ENCODE data around the gene HPSE. TPM values are rescaled to one million over a fixed set of nuclear protein-coding genes. Genes with fewer than 3 reads are reported as not detected.
A peak's percentile ranks its signal among the peaks of the same experiment; 100 is the strongest.
"Not testable (repeated sequence)": the region's sequence is repeated elsewhere in the genome, so short reads cannot be mapped to it uniquely, and the experiment has no call there.

Gene HPSE
- total RNA-seq, 1 donor from 2014 or later = 17.7 TPM

GRCh38 chr4:83358410-83358809 lies 23.8 kb upstream of the HPSE start:
- intact Hi-C loops (cut with micrococcal nuclease) = loop anchor here (5.0 kb wide), 1 partner anchor 926 kb away; the partner anchor contains the start of genes ENOPH1 and HNRNPDL
- H3K4me3 Mint-ChIP-seq = no peak overlapping the region
- H3K9me3 Mint-ChIP-seq = peaks cover 9% of the 10 kb centered on the region
- H3K27ac Mint-ChIP-seq = no peak overlapping the region
- H3K36me3 Mint-ChIP-seq (ENCODE audit: low read depth) = peaks cover 4% of the 10 kb centered on the region
- H3K4me1 Mint-ChIP-seq = peaks cover 19% of the 10 kb centered on the region
- peaks cover 2% of the 10 kb centered on the region for H3K27me3 Mint-ChIP-seq
- no peak for DNase-seq

GRCh38 chr4:83356899-83357661 lies 22.4 kb upstream of the HPSE start:
- Mint-ChIP-seq H3K9me3 (peaks cover 11% of the 10 kb centered on the region), H3K27me3 (no peaks in the 10 kb centered on the region), H3K36me3 (ENCODE audit: low read depth) (peaks cover 4% of the 10 kb centered on the region), H3K27ac (peak overlapping the region; percentile 96), H3K4me3 (peak overlapping the region; percentile 22), H3K4me1 (peaks cover 15% of the 10 kb centered on the region)
- intact Hi-C loops (cut with micrococcal nuclease) = loop anchor here (1.0 to 5.0 kb wide), 11 partner anchors 16 to 925 kb away; partner anchors contain the start of genes COQ2, ENOPH1, HELQ and HNRNPDL
- no peak for DNase-seq

- intact Hi-C loops (cut with micrococcal nuclease) = no loop called here
- peaks cover 19% of the 10 kb centered on the region for H3K9me3 Mint-ChIP-seq
- no peak for DNase-seq
- H3K27ac Mint-ChIP-seq = no peak overlapping the region
- H3K36me3 Mint-ChIP-seq (ENCODE audit: low read depth) = peaks cover 12% of the 10 kb centered on the region
- no peak overlapping the region for H3K4me3 Mint-ChIP-seq
- no peaks in the 10 kb centered on the region for H3K27me3 Mint-ChIP-seq
- H3K4me1 Mint-ChIP-seq = peaks cover 28% of the 10 kb centered on the region
These were observed 18.9 kb upstream of the HPSE start for GRCh38 chr4:83353516-83353915.

GRCh38 chr4:83348074-83348473 lies 13.4 kb upstream of the HPSE start:
- peaks cover 16% of the 10 kb centered on the region for H3K36me3 Mint-ChIP-seq (ENCODE audit: low read depth)
- H3K4me3 Mint-ChIP-seq = no peak overlapping the region
- H3K4me1 Mint-ChIP-seq = peaks cover 13% of the 10 kb centered on the region
- no peak for DNase-seq
- peaks cover 36% of the 10 kb centered on the region for H3K9me3 Mint-ChIP-seq
- H3K27ac Mint-ChIP-seq = no peak overlapping the region
- H3K27me3 Mint-ChIP-seq = peaks cover 10% of the 10 kb centered on the region
- intact Hi-C loops (cut with micrococcal nuclease) = no loop called here

- H3K36me3 Mint-ChIP-seq (ENCODE audit: low read depth) = peaks cover 6% of the 10 kb centered on the region
- H3K9me3 Mint-ChIP-seq = peaks cover 29% of the 10 kb centered on the region
- DNase-seq = no peak
These were observed 7.8 kb upstream of the HPSE start for GRCh38 chr4:83342476-83342875.

GRCh38 chr4:83340692-83341343 lies 6.2 kb upstream of the HPSE start:
- peak; percentile 87 for DNase-seq
- Mint-ChIP-seq H3K4me3 (peak overlapping the region; percentile 50), H3K27me3 (peaks cover 26% of the 10 kb centered on the region), H3K36me3 (ENCODE audit: low read depth) (peaks cover 3% of the 10 kb centered on the region), H3K27ac (peak overlapping the region; percentile 93), H3K9me3 (peaks cover 21% of the 10 kb centered on the region), H3K4me1 (peaks cover 25% of the 10 kb centered on the region)
- intact Hi-C loops (cut with micrococcal nuclease) = loop anchor here (1.0 to 5.0 kb wide), 5 partner anchors 9 to 229 kb away; partner anchors contain the start of genes COQ2 and PLAC8

More at GRCh38 chr4:83342476-83342875, 7.8 kb upstream of the HPSE start:
- peaks cover 24% of the 10 kb centered on the region for H3K4me1 Mint-ChIP-seq
- peaks cover 16% of the 10 kb centered on the region for H3K27me3 Mint-ChIP-seq
- intact Hi-C loops (cut with micrococcal nuclease) = loop anchor here (5.0 kb wide), 2 partner anchors 125 to 230 kb away; partner anchors contain the start of gene PLAC8
- peak overlapping the region; percentile 65 for H3K27ac Mint-ChIP-seq
- no peak overlapping the region for H3K4me3 Mint-ChIP-seq

GRCh38 chr4:83339573-83339972 lies 4.9 kb upstream of the HPSE start:
- Mint-ChIP-seq H3K4me3 (no peak overlapping the region), H3K27ac (peak overlapping the region; percentile 12), H3K27me3 (peaks cover 32% of the 10 kb centered on the region), H3K9me3 (peaks cover 20% of the 10 kb centered on the region), H3K36me3 (ENCODE audit: low read depth) (peaks cover 3% of the 10 kb centered on the region), H3K4me1 (peaks cover 37% of the 10 kb centered on the region)
- intact Hi-C loops (cut with micrococcal nuclease) = no loop called here
- no peak for DNase-seq

- Mint-ChIP-seq H3K27ac (peak overlapping the region; percentile 62), H3K9me3 (peaks cover 9% of the 10 kb centered on the region), H3K4me1 (peaks cover 35% of the 10 kb centered on the region), H3K4me3 (peak overlapping the region; percentile 88), H3K27me3 (peaks cover 22% of the 10 kb centered on the region), H3K36me3 (ENCODE audit: low read depth) (peaks cover 11% of the 10 kb centered on the region)
- DNase-seq = no peak
- intact Hi-C loops (cut with micrococcal nuclease) = no loop called here
These were observed 1.1 kb upstream of the HPSE start for GRCh38 chr4:83335701-83336100.

GRCh38 chr4:83331956-83332355 lies 2.7 kb downstream of the HPSE start:
- Mint-ChIP-seq H3K27me3 (peaks cover 14% of the 10 kb centered on the region), H3K36me3 (ENCODE audit: low read depth) (peaks cover 14% of the 10 kb centered on the region), H3K9me3 (no peaks in the 10 kb centered on the region), H3K27ac (no peak overlapping the region), H3K4me1 (peaks cover 31% of the 10 kb centered on the region), H3K4me3 (no peak overlapping the region)
- intact Hi-C loops (cut with micrococcal nuclease) = no loop called here
- no peak for DNase-seq

- intact Hi-C loops (cut with micrococcal nuclease) = no loop called here
- peaks cover 18% of the 10 kb centered on the region for H3K4me1 Mint-ChIP-seq
- no peak overlapping the region for H3K27ac Mint-ChIP-seq
- H3K36me3 Mint-ChIP-seq (ENCODE audit: low read depth) = peaks cover 20% of the 10 kb centered on the region
- DNase-seq = no peak
- no peak overlapping the region for H3K4me3 Mint-ChIP-seq
- H3K9me3 Mint-ChIP-seq = no peaks in the 10 kb centered on the region
- no peaks in the 10 kb centered on the region for H3K27me3 Mint-ChIP-seq
These were observed 5.0 kb downstream of the HPSE start for GRCh38 chr4:83329521-83330110.

- Mint-ChIP-seq H3K4me1 (peaks cover 10% of the 10 kb centered on the region), H3K36me3 (ENCODE audit: low read depth) (peaks cover 20% of the 10 kb centered on the region), H3K27me3 (no peaks in the 10 kb centered on the region), H3K27ac (no peak overlapping the region), H3K9me3 (no peaks in the 10 kb centered on the region), H3K4me3 (no peak overlapping the region)
- DNase-seq = no peak
- intact Hi-C loops (cut with micrococcal nuclease) = no loop called here
These were observed 6.0 kb downstream of the HPSE start for GRCh38 chr4:83328521-83329187.

GRCh38 chr4:83326546-83326945 lies 8.1 kb downstream of the HPSE start:
- no peak overlapping the region for H3K27ac Mint-ChIP-seq
- peaks cover 16% of the 10 kb centered on the region for H3K36me3 Mint-ChIP-seq (ENCODE audit: low read depth)
- peaks cover 2% of the 10 kb centered on the region for H3K4me1 Mint-ChIP-seq
- intact Hi-C loops (cut with micrococcal nuclease) = no loop called here
- DNase-seq = no peak
- H3K9me3 Mint-ChIP-seq = no peaks in the 10 kb centered on the region
- H3K4me3 Mint-ChIP-seq = no peak overlapping the region
- H3K27me3 Mint-ChIP-seq = no peaks in the 10 kb centered on the region

GRCh38 chr4:83325306-83325705 lies 9.3 kb downstream of the HPSE start:
- DNase-seq; H3K4me1 Mint-ChIP-seq; H3K27ac Mint-ChIP-seq; intact Hi-C loops (cut with micrococcal nuclease); H3K27me3 Mint-ChIP-seq; H3K4me3 Mint-ChIP-seq; H3K9me3 Mint-ChIP-seq: not testable (repeated sequence)
- peaks cover 18% of the 10 kb centered on the region for H3K36me3 Mint-ChIP-seq (ENCODE audit: low read depth)
